HepG2 (cell line): Measurements from ENCODE around the gene HOXA10. TPM values are rescaled to one million over a fixed set of nuclear protein-coding genes. Genes with fewer than 3 reads are reported as not detected.

Experiments used
- ASH2L ChIP-seq: fragments of 300-600, 200-600 bp; sonication (generic); IDR thresholded peaks from 2 replicates; pipeline ENCODE4 v1.7.0; 2017; ENCODE audit warnings: low read depth, mild to moderate bottlenecking, moderate library complexity, mixed read lengths, low read length; ENCODE audit not compliant: insufficient read length
- DBP ChIP-seq: sonication (generic); formaldehyde crosslinking; IDR thresholded peaks from 2 replicates; pipeline ENCODE4 v1.4.0; 2020; ENCODE audit warnings: missing genetic modification reagents; ENCODE audit errors: not compliant biosample characterization
- FOXO1 ChIP-seq: sonication (generic); formaldehyde crosslinking; IDR thresholded peaks from 2 replicates; pipeline ENCODE4 v1.4.0; 2020; ENCODE audit warnings: missing genetic modification reagents
- RFX3 ChIP-seq: IDR thresholded peaks from 2 replicates; pipeline ENCODE4 v1.6.1; 2016; ENCODE audit warnings: missing biosample characterization, missing genetic modification reagents
- SMAD9 ChIP-seq: sonication (generic); formaldehyde crosslinking; IDR thresholded peaks from 2 replicates; pipeline ENCODE4 v1.5.1; 2020; ENCODE audit warnings: mild to moderate bottlenecking, missing genetic modification reagents
- SMARCE1 ChIP-seq: fragments of 450-650 bp; IDR thresholded peaks from 2 replicates; pipeline ENCODE4 v1.6.1; 2017; ENCODE audit warnings: borderline replicate concordance
- SRY ChIP-seq: sonication (generic); formaldehyde crosslinking; IDR thresholded peaks from 2 replicates; pipeline ENCODE4 v1.8.0; 2022; ENCODE audit warnings: mild to moderate bottlenecking, missing genetic modification reagents
- TFDP2 ChIP-seq: sonication (generic); formaldehyde crosslinking; IDR thresholded peaks from 2 replicates; pipeline ENCODE4 v1.4.0; 2020; ENCODE audit warnings: missing genetic modification reagents
- THAP8 ChIP-seq: sonication (generic); formaldehyde crosslinking; IDR thresholded peaks from 2 replicates; pipeline ENCODE4 v1.5.1; 2020; ENCODE audit warnings: missing genetic modification reagents, mild to moderate bottlenecking, borderline replicate concordance
- ZFP36L2 ChIP-seq: sonication (generic); formaldehyde crosslinking; IDR thresholded peaks from 2 replicates; pipeline ENCODE4 v1.4.0; 2020; ENCODE audit warnings: missing genetic modification reagents
- ZMAT3 ChIP-seq: sonication (generic); formaldehyde crosslinking; conservative IDR thresholded peaks from 2 replicates; pipeline ENCODE4 v1.7.0; 2021; ENCODE audit warnings: missing genetic modification reagents
- ZNF251 ChIP-seq: sonication (generic); formaldehyde crosslinking; IDR thresholded peaks from 2 replicates; pipeline ENCODE4 v1.9.0; 2021; ENCODE audit warnings: mild to moderate bottlenecking, missing genetic modification reagents
- ZNF263 ChIP-seq: sonication (generic); formaldehyde crosslinking; IDR thresholded peaks from 2 replicates; pipeline ENCODE4 v1.4.0; 2020; ENCODE audit warnings: missing genetic modification reagents
- ZNF382 ChIP-seq: sonication (generic); formaldehyde crosslinking; IDR thresholded peaks from 2 replicates; pipeline ENCODE4 v1.5.0; 2020; ENCODE audit warnings: missing genetic modification reagents, mild to moderate bottlenecking, borderline replicate concordance
- ZNF441 ChIP-seq: sonication (generic); formaldehyde crosslinking; IDR thresholded peaks from 2 replicates; pipeline ENCODE4 v1.7.0; 2021; ENCODE audit warnings: missing genetic modification reagents, borderline replicate concordance
- ZSCAN20 ChIP-seq: sonication (generic); formaldehyde crosslinking; IDR thresholded peaks from 2 replicates; pipeline ENCODE4 v1.4.0; 2020; ENCODE audit warnings: missing genetic modification reagents, mild to moderate bottlenecking, borderline replicate concordance
- ZSCAN30 ChIP-seq: sonication (generic); formaldehyde crosslinking; IDR thresholded peaks from 2 replicates; pipeline ENCODE4 v1.5.0; 2020; ENCODE audit warnings: mild to moderate bottlenecking, missing genetic modification reagents
- ZSCAN5A ChIP-seq: sonication (generic); formaldehyde crosslinking; IDR thresholded peaks from 2 replicates; pipeline ENCODE4 v1.8.0; 2022; ENCODE audit warnings: mild to moderate bottlenecking, missing genetic modification reagents, borderline replicate concordance
- polyA plus RNA-seq, 8 experiments: library from polyadenylated mRNA; depleted of rRNA in 3 of 8; stranded (reverse) in 7 of 8; unstranded in 1 of 8; fragments of >200 nt; fragmentation: Illumina TruSeq in 4 of 8; extraction: Trizol in 4 of 8; gene quantifications; 2 replicates each; pipeline versions ENCODE4 v1.2.1 to v1.2.3, GENCODE V29; 2011 to 2016; ENCODE audit warnings: low read depth in 4 of 8, missing spikeins in 1 of 8, mixed read lengths in 1 of 8; ENCODE audit not compliant: insufficient read depth in 1 of 8
- total RNA-seq, 5 experiments: library from RNA; depleted of rRNA; stranded (reverse); fragments of >200 nt; fragmentation: Illumina TruSeq; extraction: Trizol; gene quantifications; 2 replicates each; pipeline ENCODE4 v1.2.3, GENCODE V29; 2016; ENCODE audit warnings: low read depth in 1 of 5
- TF ChIP-seq, protein P1 (sequence below): sonication (generic); formaldehyde crosslinking; IDR thresholded peaks from 2 replicates; pipeline ENCODE4 v1.4.0; 2020; ENCODE audit warnings: missing genetic modification reagents
- TF ChIP-seq, protein P2 (sequence below): IDR thresholded peaks from 2 replicates; pipeline ENCODE4 v1.6.1; 2012; ENCODE audit warnings: low read length, improper control_type of control experiment

Gene HOXA10
- total and polyA plus RNA-seq, 2 of the 13 experiments (the other 11 are each of a cell fraction or from before 2014, with no cell fraction given) = not detected

DNA sequence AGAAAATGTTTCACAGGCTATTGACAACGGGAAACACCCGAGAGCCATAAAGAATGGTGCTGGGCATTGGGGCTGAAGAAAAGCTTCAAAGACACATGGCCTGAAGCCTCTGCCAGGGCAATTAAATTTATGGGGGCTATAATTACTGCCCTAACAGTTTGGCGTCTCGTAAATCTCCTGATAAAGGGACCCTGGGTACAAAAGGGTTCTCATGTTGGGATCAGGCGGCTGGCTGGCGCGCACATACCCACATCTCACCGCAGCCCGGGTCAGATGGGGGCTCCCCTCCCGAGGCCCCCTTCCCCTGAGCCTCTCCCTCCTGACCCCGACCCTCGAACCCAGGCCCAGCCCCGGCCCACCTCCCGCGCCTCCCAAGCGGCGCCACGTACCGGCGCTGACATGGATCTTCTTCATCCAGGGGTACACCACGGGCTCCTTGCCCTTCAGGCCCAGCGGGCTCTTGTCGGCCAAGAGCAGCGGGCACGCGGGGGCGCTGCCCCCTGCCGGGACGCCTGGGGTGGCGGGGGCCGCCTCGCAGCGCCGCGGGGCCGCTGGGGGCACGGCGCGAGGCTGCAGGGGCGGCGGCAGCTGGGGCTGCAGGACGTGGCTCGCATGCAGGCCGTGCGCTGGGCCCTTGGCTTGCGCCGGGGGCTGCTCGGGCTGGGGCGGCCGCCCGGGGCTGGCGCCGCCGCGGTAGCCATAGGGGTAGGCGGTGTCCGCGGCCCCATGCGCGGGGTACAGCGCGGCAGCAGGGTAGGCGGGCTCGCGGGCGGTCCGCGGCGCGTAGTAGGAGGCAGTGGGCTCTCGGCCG is 44.2 kb downstream of the HOXA10 start (continued):
- TF ChIP-seq ZSCAN5A (CRISPR knock-in tag) (no peak), ZSCAN20 (CRISPR knock-in tag) (no peak), FOXO1 (no peak), ZSCAN30 (CRISPR knock-in tag) (no peak), ZNF382 (CRISPR knock-in tag) (no peak), TFDP2 (CRISPR knock-in tag) (no peak), ZMAT3 (CRISPR knock-in tag) (0 out of 2 replicates have a peak, but pooled peaks have one; percentile 29), ZFP36L2 (no peak), ZNF251 (CRISPR knock-in tag) (no peak), SMARCE1 (no peak), SMAD9 (CRISPR knock-in tag) (no peak), ZNF263 (CRISPR knock-in tag) (no peak), DBP (no peak), RFX3 (no peak), THAP8 (CRISPR knock-in tag) (no peak), SRY (CRISPR knock-in tag) (no peak), ASH2L (no peak), ZNF441 (CRISPR knock-in tag) (peak; percentile 18; the same call in 1 of the 2 replicates)
- TF ChIP-seq, protein P1, sequence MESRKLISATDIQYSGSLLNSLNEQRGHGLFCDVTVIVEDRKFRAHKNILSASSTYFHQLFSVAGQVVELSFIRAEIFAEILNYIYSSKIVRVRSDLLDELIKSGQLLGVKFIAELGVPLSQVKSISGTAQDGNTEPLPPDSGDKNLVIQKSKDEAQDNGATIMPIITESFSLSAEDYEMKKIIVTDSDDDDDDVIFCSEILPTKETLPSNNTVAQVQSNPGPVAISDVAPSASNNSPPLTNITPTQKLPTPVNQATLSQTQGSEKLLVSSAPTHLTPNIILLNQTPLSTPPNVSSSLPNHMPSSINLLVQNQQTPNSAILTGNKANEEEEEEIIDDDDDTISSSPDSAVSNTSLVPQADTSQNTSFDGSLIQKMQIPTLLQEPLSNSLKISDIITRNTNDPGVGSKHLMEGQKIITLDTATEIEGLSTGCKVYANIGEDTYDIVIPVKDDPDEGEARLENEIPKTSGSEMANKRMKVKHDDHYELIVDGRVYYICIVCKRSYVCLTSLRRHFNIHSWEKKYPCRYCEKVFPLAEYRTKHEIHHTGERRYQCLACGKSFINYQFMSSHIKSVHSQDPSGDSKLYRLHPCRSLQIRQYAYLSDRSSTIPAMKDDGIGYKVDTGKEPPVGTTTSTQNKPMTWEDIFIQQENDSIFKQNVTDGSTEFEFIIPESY = no peak
- TF ChIP-seq, protein P2, sequence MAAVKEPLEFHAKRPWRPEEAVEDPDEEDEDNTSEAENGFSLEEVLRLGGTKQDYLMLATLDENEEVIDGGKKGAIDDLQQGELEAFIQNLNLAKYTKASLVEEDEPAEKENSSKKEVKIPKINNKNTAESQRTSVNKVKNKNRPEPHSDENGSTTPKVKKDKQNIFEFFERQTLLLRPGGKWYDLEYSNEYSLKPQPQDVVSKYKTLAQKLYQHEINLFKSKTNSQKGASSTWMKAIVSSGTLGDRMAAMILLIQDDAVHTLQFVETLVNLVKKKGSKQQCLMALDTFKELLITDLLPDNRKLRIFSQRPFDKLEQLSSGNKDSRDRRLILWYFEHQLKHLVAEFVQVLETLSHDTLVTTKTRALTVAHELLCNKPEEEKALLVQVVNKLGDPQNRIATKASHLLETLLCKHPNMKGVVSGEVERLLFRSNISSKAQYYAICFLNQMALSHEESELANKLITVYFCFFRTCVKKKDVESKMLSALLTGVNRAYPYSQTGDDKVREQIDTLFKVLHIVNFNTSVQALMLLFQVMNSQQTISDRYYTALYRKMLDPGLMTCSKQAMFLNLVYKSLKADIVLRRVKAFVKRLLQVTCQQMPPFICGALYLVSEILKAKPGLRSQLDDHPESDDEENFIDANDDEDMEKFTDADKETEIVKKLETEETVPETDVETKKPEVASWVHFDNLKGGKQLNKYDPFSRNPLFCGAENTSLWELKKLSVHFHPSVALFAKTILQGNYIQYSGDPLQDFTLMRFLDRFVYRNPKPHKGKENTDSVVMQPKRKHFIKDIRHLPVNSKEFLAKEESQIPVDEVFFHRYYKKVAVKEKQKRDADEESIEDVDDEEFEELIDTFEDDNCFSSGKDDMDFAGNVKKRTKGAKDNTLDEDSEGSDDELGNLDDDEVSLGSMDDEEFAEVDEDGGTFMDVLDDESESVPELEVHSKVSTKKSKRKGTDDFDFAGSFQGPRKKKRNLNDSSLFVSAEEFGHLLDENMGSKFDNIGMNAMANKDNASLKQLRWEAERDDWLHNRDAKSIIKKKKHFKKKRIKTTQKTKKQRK = no peak
